IPS-18a (cell line): Measurements from ENCODE around the gene CMTM4.
"Not testable (repeated sequence)": the region's sequence is repeated elsewhere in the genome, so short reads cannot be mapped to it uniquely, and the experiment has no call there.

Experiments used
- H3K27ac ChIP-seq: one replicate; pipeline ENCODE4 v1.5.1; 2013; ENCODE audit warnings: low read length
- H3K27me3 ChIP-seq: one replicate; pipeline ENCODE4 v1.6.1; 2013; ENCODE audit warnings: mild to moderate bottlenecking, low read length; ENCODE audit not compliant: control insufficient read depth, insufficient read depth
- H3K36me3 ChIP-seq: one replicate; pipeline ENCODE4 v1.6.1; 2013; ENCODE audit warnings: low read depth, low read length; ENCODE audit not compliant: control insufficient read depth
- H3K4me1 ChIP-seq: one replicate; pipeline ENCODE4 v1.6.1; 2013; ENCODE audit warnings: low read depth, low read length; ENCODE audit not compliant: control insufficient read depth
- H3K4me3 ChIP-seq: one replicate; pipeline ENCODE4 v1.5.1; 2013; ENCODE audit warnings: low read length
- H3K9ac ChIP-seq: one replicate; pipeline ENCODE4 v1.6.1; 2013; ENCODE audit warnings: mild to moderate bottlenecking, low read length, moderate library complexity
- H3K9me3 ChIP-seq: one replicate; pipeline ENCODE4 v1.6.1; 2013; ENCODE audit warnings: low read depth, low read length; ENCODE audit not compliant: control insufficient read depth

CMTM4 gene

GRCh38 chr16:66668777-66669444, 27.6 kb downstream of the CMTM4 start:
- Histone ChIP-seq H3K4me3 (no peak overlapping the region), H3K9me3 (no peaks in the 10 kb centered on the region), H3K9ac (no peak overlapping the region), H3K27ac (no peak overlapping the region), H3K27me3 (no peaks in the 10 kb centered on the region), H3K4me1 (no peaks in the 10 kb centered on the region), H3K36me3 (no peaks in the 10 kb centered on the region)

- Histone ChIP-seq H3K27me3 (no peaks in the 10 kb centered on the region), H3K27ac (no peak overlapping the region), H3K4me3 (no peak overlapping the region), H3K9ac (no peak overlapping the region), H3K36me3 (no peaks in the 10 kb centered on the region), H3K4me1 (no peaks in the 10 kb centered on the region), H3K9me3 (no peaks in the 10 kb centered on the region)
Measured at GRCh38 chr16:66667944-66668343, 28.6 kb downstream of the CMTM4 start.

DNA sequence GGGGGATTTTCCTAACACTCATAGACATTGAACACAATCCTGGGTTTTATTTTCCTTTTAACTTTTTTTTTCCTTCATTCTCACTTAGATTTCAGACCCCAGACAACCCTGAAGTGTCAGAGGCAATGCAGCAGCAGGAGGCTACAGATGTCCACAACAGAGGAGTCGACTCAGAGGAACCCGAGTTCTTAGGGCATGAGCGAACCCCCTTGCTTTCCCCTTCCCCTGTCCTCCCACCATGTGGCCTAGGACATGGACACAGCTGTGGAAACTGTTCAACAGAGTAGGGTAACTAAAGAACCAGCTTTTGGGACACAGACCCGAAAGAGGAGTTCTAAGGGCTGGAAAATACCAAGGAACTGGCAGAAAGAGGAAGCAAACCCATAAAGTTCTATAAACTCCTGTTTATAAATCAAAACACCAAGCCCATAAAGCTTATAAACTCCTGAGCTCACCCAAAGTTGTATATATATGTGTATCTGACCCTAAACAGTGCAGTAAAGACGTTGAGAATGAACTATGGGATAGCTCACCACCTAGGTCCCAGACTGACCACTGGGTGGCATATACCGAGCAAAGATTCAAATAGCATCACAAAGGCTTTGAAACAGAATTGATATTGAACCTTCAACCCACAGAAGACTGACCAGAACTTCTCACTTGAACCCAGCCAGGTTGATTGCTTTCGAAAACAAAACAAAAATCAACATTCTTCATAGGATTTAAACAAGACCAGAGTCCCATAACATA, 33.9 kb downstream of the CMTM4 start:
- Histone ChIP-seq H3K36me3 (no peaks in the 10 kb centered on the region), H3K4me1 (peaks cover 4% of the 10 kb centered on the region), H3K9me3 (no peaks in the 10 kb centered on the region), H3K27ac (no peak overlapping the region), H3K4me3 (no peak overlapping the region), H3K9ac (no peak overlapping the region), H3K27me3 (no peaks in the 10 kb centered on the region)

GRCh38 chr16:66661671-66662346, 34.7 kb downstream of the CMTM4 start:
- H3K9ac ChIP-seq, H3K36me3 ChIP-seq, H3K4me1 ChIP-seq, H3K4me3 ChIP-seq, H3K27ac ChIP-seq, H3K27me3 ChIP-seq, H3K9me3 ChIP-seq: not testable (repeated sequence)

- no peak overlapping the region for H3K27ac ChIP-seq
- no peaks in the 10 kb centered on the region for H3K27me3 ChIP-seq
- no peak overlapping the region for H3K4me3 ChIP-seq
- H3K4me1 ChIP-seq, result peaks cover 4% of the 10 kb centered on the region
- H3K9me3 ChIP-seq, result no peaks in the 10 kb centered on the region
- H3K9ac ChIP-seq, result no peak overlapping the region
- no peaks in the 10 kb centered on the region for H3K36me3 ChIP-seq
Measured at GRCh38 chr16:66661210-66661560, 35.4 kb downstream of the CMTM4 start.

DNA sequence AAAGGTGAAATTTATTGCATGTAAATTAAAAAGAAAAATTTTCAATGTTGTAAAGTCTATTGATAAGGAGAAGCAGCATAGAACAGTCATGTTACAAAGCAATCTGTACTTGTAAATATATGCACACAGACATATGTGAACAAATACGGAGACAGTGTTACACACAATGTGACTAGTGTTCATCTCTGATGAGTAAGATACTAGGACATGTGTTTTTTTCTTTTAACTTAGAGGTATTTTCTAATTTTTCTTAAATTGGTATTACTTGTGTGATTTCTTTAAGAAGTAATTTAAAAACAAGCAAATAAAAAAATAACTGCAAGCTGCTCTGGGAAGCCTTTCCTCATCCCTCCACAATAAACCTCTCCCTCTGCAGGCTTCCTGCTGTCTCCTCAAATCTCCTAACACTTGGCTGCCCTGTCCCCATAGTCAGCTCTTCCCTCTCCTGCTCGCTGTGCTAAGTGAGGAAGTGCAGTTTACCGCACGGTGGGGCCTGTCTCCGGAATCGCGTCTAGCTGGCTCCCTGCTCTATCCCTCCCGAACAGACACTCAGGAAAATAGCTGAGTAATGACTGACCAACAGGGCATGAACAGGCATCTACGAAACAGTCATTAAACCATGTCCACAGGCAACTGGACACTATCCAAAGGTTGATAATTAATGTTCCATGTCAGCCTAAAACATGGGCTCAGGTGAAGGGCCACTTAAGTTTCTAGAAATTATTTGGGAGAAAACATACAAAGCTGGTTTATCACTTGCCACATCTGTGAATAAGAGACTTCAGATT, 35.9 kb downstream of the CMTM4 start:
- no peaks in the 10 kb centered on the region for H3K9me3 ChIP-seq
- H3K27me3 ChIP-seq, result no peaks in the 10 kb centered on the region
- H3K4me3 ChIP-seq, result no peak overlapping the region
- no peak overlapping the region for H3K27ac ChIP-seq
- peaks cover 4% of the 10 kb centered on the region for H3K4me1 ChIP-seq
- no peaks in the 10 kb centered on the region for H3K36me3 ChIP-seq
- no peak overlapping the region for H3K9ac ChIP-seq

DNA sequence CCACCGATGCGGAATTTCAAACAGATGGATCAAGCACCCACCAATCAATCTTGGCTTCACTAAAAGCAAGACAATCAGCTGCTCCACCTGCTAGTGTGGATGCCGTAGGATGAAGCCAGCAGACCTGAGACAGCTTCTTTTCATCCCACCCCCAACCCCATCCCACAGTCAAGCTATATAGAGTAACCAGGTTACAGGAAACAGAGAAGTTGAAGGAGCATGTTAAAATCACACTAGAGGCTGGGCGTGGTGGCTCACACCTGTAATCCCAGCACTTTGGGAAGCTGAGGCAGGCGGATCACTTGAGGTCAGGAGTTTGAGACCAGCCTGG, 37.7 kb downstream of the CMTM4 start:
- H3K36me3 ChIP-seq, result no peaks in the 10 kb centered on the region
- H3K4me1 ChIP-seq, result peaks cover 4% of the 10 kb centered on the region
- H3K27ac ChIP-seq, result no peak overlapping the region
- H3K9ac ChIP-seq, result no peak overlapping the region
- H3K9me3 ChIP-seq, result no peaks in the 10 kb centered on the region
- H3K4me3 ChIP-seq, result no peak overlapping the region
- no peaks in the 10 kb centered on the region for H3K27me3 ChIP-seq

DNA sequence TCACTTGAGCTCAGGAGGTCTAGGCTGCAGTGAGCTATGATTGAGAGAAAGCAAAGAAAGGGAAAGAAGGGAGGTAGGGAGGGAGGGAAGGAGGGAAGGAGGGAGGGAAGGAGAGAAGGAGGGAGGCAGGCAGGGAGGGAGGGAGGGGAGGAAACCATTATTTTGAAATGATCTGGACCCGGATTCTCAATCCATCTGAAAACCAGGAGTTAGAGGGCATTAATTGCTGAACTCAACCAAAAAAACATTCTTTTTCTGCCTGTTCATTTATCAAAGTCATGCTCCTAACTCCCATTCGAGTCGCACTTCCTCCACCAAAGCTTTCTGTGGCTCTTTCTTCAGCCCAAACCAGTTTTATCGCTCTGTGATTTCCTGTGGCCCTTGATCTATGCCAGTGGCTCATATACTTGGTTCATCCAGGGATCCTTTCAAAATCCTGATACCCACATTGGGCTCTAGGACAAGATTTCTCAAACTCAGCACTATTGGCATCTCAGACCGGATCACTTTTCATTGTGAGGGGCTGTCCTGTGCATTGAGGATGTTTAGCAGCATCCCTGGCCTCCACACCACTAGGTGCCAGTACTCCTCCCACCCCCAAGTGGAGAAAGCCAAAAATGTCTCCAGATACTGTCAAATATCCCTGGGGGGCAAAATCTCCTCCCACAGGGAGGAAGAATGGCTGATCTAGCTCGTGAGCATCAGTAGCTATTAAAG, 38.2 kb downstream of the CMTM4 start:
- Histone ChIP-seq H3K4me1 (peaks cover 4% of the 10 kb centered on the region), H3K27me3 (no peaks in the 10 kb centered on the region), H3K4me3 (no peak overlapping the region), H3K27ac (no peak overlapping the region), H3K9ac (no peak overlapping the region), H3K36me3 (no peaks in the 10 kb centered on the region), H3K9me3 (no peaks in the 10 kb centered on the region)

GRCh38 chr16:66656547-66656946, 40.0 kb downstream of the CMTM4 start:
- no peaks in the 10 kb centered on the region for H3K36me3 ChIP-seq
- H3K4me1 ChIP-seq, result peaks cover 6% of the 10 kb centered on the region
- no peaks in the 10 kb centered on the region for H3K9me3 ChIP-seq
- H3K27me3 ChIP-seq, result no peaks in the 10 kb centered on the region
- H3K27ac ChIP-seq, result no peak overlapping the region
- no peak overlapping the region for H3K9ac ChIP-seq
- H3K4me3 ChIP-seq, result no peak overlapping the region

- peaks cover 12% of the 10 kb centered on the region for H3K4me1 ChIP-seq
Measured at GRCh38 chr16:66653581-66654350, 42.8 kb downstream of the CMTM4 start.

More at GRCh38 chr16:66653581-66654350, 42.8 kb downstream of the CMTM4 start:
- no peaks in the 10 kb centered on the region for H3K27me3 ChIP-seq
- H3K27ac ChIP-seq, result no peak overlapping the region
- no peaks in the 10 kb centered on the region for H3K9me3 ChIP-seq
- no peaks in the 10 kb centered on the region for H3K36me3 ChIP-seq
- H3K4me3 ChIP-seq, result no peak overlapping the region
- H3K9ac ChIP-seq, result no peak overlapping the region
